ENCODE results near the gene APOC3.

DNA sequence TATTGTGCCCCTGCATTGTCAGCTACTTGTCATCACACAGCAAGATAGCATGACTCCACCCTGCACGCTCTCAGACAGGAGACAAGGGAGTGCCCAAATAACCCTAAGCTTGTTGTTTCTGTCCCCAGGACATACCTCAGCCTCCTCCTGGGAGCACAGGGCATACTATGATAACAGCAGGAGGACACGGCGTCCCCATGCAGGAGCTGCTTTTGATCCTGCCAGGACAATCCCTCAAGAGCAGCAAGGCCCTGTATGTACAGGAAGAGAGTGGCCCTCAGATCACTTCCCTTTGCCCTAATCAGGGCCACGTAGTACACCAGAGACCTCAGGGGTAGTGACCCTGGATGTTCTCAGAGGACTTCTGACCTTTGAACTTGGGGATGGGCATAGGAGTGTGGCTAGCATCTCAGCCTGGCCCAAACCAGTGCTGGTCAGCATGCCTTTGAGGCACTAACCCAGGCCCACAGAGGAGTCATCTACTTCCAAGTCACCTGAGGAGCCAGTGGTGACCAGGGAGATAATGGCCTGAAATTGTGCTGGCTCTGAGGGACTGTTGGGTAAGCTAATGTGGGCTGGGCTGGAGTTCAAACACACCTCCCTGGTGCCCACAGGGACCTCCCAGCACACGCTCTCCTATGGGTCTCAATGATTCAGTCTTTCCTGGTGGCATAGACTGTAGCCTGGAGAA is 15.8 kb upstream of the APOC3 start:
- TF ChIP-seq, protein P1, sequence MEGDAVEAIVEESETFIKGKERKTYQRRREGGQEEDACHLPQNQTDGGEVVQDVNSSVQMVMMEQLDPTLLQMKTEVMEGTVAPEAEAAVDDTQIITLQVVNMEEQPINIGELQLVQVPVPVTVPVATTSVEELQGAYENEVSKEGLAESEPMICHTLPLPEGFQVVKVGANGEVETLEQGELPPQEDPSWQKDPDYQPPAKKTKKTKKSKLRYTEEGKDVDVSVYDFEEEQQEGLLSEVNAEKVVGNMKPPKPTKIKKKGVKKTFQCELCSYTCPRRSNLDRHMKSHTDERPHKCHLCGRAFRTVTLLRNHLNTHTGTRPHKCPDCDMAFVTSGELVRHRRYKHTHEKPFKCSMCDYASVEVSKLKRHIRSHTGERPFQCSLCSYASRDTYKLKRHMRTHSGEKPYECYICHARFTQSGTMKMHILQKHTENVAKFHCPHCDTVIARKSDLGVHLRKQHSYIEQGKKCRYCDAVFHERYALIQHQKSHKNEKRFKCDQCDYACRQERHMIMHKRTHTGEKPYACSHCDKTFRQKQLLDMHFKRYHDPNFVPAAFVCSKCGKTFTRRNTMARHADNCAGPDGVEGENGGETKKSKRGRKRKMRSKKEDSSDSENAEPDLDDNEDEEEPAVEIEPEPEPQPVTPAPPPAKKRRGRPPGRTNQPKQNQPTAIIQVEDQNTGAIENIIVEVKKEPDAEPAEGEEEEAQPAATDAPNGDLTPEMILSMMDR (conservative IDR thresholded peaks at IDR 0.05 in 1 of 2, IDR thresholded peaks at IDR 0.05 in 1 of 2; ENCODE audit: low read depth in 1 of 2, low read length in 2 of 2): no peak
- TF ChIP-seq EZH2 (IDR thresholded peaks at IDR 0.05; ENCODE audit: low read length, missing control alignments): no peak

Measured in fibroblast of lung (primary cell).